Inflammatory macrophage treated with lipopolysaccharide for 4 hours (primary cell): ENCODE results near the gene DYNC2H1.

Experiments
- DNase-seq: peaks from one replicate; pipeline ENCODE4 v3.0.0-alpha.2; 2020

Gene DYNC2H1

DNA sequence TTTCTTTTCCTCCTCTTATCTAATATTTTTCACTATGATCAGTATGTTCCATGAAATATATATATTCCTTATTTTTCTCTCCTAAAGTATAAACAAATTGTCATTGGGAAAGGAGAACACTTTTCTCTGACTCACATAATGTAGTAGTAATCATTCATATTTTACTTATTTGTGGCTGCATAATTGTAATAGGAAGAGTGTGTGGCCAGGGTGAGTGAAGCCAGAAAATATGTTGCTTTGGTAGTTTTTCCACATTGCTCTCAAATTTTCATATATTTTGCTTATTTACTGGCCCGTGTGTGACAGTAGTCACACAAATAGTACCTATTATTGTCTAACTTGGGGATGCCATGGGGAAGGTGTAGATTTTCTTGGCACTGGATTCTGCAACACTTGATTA lies 172.1 kb downstream of the DYNC2H1 start:
- DNase-seq, result no peak

DNA sequence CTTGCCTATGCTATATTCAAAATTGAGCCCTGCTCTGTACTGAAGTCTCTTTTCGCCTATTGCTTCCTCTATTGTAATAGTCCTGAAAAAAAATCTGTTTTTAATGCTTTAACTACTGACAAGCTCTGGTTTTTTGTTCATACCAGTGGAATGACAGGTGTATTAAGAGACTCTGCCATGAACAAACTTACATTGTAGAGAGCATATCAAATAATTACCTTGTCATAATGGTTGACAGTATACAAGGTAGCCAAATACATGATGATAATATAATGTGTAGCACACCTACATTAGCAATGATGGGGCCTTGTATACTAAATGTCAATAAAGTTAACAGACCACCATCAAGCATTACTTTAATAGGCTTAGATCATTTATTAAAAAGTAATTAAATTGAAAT lies 175.0 kb downstream of the DYNC2H1 start:
- DNase-seq, result no peak

DNA sequence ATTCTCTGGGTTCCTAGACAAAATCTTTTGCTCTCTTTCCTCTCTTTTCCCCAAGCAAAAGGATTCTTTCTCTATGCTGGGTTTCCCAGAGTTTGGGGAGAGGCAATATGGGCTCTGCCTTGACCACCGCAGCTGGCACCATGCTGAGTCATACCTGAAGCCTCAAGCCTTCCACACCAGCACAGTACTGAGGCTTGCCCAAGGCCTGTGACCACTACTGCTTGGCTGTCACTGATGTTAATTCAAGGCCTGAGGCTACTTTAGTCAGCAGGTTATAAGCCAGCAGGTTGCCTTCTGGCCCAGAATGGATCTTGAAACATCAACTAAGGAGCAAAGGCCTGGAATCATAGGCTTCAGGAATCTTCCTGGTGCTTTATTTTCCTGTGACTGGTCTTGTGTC lies 185.3 kb downstream of the DYNC2H1 start:
- DNase-seq, result no peak

GRCh38 chr11:103295704-103296103 lies 186.5 kb downstream of the DYNC2H1 start:
- DNase-seq, result no peak

- DNase-seq, result no peak
Observed at GRCh38 chr11:103297900-103298299, 188.7 kb downstream of the DYNC2H1 start.

DNA sequence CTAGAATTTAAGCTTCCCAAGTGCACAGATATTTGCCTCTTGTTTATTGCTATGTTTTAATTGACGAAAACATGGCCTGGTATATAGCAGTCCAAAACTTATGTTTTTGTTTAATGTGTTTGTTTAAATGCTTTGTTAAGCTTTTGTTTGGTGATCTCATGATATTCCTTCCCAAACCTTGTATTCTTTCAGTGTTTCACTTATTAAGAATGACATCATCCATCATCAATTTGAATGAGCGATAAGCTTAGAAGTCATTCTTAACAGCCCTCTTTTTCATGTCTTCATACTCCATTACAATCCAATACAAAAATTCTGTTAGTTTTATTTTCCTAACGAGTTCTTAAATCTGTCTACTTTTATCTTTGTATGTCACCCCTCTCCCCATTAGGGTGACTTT lies 206.0 kb downstream of the DYNC2H1 start:
- no peak for DNase-seq

DNA sequence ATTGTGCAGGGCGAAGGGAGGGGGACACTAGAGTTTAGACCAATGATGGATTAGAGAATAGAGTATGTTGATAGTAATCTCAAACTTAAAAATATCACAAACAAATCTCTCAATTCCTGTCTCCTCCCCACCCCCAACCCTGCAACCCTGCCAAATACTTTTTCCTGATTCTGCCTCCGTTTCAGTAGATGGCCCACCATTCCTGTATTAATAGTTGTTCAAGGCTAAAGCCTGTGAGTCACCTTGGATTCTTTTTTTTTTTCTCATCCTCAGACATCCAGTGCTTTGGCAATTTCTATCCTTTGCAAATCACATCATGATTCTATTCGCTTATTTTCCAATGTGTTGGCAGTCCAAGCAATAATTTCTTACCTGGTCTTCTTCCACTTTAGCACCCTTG lies 207.9 kb downstream of the DYNC2H1 start:
- DNase-seq, result no peak

GRCh38 chr11:103322821-103323220 lies 213.6 kb downstream of the DYNC2H1 start:
- DNase-seq, result no peak

- DNase-seq, result no peak
Observed at GRCh38 chr11:103325686-103326069, 216.5 kb downstream of the DYNC2H1 start.

GRCh38 chr11:103326070-103326794 lies 217.0 kb downstream of the DYNC2H1 start:
- DNase-seq, result peak; percentile 69

DNA sequence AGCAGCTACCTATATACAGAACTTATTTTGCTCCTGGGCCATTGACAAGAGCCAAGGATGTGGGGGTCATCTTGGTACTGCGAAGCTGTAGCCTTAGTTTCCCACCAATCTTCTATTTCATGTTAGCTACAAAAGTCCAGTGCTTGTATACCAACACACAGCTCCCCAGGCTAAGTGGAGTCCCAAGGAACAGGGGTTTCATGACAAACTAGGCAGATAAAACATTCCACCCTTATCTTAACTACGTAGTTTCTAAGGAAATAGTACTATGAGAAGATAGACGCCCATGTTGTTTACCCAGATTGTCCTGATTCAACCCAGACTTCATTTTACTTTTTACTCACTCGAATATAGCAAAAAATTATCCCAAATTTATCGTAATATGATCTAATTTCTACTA lies 218.5 kb downstream of the DYNC2H1 start:
- DNase-seq, result no peak

GRCh38 chr11:103332409-103332808 lies 223.2 kb downstream of the DYNC2H1 start:
- no peak for DNase-seq

DNA sequence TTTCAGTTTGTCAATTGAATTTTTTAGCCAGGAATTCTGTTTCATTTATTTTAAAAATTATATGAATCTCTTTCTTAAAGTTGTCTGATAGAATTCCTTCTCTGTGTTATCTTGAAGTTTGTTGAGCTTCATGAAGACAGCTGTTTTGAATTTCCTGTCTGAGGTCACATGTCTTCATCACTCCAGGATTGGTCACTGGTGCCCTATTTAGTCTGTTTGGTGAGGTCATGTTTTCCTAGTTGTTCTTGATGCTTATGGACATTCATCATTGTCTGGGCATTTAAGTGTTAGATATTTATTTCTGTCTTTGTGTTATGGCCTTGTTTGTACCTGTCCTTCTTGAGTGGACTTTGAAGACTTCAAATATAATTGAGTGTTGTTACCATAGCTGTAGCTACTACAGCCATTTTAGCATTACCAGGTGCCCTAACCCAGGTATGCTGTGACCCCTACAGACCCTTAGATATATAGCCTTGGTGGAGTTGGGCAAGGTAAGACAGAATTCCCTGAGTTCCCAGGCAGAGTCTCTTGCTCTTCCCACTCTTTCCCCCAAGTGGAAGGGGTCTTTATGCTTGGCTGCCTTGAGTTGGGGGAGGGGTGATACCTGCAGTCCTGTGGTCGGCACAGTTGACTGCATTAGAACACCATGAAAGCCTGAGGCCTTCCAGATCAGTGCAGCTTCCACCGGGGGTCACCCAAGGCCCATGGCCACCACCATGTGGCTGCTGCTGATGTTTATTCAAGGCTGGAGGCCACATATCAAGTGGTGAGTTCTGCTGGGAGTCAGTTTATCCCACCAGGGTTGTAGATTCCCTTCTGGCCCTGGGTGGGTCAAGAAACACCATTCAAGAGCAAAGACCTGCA lies 229.6 kb downstream of the DYNC2H1 start:
- no peak for DNase-seq

DNA sequence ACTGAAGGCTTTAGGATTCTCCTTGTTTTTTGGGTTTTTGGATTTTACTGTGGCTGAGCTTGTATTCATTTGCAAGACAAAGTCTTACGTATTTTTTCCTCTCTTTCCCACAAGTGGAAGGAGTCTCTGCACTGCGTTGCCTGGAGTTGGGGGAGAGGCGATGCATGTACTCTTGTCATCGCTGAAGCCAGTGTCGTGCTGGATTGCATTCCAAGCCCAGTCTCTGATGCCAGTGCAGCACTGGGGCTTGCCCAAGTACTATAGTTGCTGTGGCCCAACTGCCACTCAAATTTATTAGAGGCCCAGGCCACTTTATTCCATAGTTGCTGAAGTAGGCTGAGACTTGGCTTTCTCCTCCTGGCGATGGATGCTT lies 230.2 kb downstream of the DYNC2H1 start:
- DNase-seq, result no peak

GRCh38 chr11:103340956-103341355 lies 231.7 kb downstream of the DYNC2H1 start:
- no peak for DNase-seq

DNA sequence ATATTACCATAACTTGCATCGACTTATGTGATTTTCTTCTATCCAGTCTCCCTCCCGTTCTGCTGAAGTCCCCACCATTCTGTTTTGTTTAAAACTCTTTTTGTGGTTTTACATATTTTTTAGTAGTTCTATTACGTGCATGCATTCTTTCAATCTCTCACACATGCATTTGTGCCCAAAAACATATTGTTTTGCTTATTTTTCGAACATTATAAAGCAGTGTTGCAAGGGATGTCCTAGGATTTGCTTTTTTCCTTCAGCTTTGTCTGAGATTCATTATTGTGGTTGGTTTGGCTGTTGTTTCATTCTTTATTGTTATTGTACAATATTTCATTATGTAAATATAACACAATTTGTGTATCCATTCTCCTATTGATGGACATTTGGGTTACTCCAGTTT lies 235.7 kb downstream of the DYNC2H1 start:
- no peak for DNase-seq

DNA sequence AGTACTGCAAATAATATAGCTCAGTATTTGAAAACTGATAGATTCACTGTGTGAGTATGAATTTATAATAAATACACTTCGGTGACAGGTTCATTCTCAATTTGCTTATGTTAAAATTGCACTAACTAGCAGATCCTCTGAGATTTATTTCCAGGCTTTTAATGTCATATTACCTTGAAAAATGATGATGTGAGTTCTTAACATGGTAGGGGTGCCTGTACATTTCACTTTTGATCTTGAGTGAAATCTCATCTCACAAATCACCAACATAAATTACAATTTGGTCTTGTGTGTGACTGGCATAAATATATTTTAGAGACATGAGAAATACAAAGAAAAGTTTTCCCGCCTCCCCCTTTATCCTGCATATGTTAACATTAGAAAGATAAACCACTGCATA lies 240.4 kb downstream of the DYNC2H1 start:
- no peak for DNase-seq

DNA sequence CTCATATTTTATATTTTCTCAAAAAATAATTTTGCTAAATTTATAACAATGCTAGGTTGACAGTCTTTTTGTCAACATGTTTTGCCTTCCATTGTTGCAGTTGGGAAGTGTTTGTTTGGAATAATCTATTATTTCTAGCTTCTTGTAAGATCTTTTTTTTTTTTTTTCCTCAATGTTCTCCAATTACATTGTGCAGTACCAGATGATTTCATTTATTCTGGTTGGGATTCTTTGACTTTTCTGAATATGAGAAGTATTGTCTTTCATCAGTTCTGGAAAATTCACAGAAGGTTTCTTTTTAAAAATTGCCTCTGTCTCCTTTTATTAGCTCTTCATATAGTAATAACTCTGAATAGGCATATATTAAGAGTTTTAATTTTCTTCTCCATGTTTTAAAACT lies 245.4 kb downstream of the DYNC2H1 start:
- no peak for DNase-seq

GRCh38 chr11:103358251-103358650 lies 249.0 kb downstream of the DYNC2H1 start:
- DNase-seq, result no peak

DNA sequence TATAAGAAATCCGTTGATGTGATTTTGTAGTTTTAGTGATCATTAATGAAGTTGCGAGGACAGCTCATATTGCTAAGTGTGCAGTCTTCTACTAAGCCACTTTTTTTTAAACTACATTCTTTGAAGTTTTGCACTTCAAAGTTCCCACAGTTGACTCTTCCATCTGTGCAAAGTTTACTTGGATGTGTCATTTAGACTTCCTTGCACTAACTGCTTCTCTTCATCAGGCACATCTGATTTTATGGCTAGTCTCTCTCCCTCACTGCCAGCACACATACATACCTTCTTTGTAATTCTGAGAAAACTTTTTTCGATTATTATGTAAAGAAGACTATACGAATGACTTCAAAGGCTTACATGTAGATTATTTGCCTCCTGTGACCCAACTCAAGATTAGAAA lies 250.0 kb downstream of the DYNC2H1 start:
- no peak for DNase-seq

DNA sequence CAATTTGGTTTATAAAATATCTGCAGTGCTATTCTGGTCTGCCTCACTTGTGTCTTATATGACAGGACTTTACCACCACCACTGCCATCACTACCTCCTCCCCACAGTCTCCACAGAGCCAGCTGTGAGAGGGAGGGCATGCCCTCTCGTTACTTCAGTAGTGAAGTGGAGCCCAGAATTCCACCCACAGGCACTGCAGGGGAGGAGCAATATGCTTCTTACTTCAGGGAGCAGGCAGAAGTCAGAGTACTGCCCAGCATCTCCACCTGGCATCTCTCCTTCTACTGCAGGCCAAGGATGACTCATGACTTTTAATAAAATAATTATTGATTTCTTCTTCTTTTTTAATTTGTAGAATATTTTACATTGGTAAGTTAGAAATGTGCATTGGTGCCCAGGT lies 255.5 kb downstream of the DYNC2H1 start:
- DNase-seq, result no peak

DNA sequence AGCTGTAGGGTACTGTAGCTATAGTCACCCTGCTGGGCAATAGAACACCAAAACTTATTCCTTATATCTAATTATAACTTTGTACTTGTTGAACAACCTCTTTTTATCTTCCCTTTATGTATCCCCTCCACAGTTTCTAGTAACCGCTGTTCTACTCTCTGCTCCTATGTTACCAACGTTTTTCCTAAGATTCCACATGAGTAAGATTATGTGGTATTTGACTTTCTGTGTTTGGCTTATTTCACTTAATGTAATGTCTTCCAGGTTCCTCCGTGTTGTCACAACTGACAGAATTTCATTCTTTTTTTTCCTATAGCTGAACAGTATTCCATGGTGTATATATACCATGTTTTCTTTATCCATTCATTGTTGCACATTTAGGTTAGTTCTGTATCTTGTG lies 258.4 kb downstream of the DYNC2H1 start:
- DNase-seq, result no peak

- DNase-seq, result no peak
Observed at GRCh38 chr11:103368145-103368544, 258.9 kb downstream of the DYNC2H1 start.

DNA sequence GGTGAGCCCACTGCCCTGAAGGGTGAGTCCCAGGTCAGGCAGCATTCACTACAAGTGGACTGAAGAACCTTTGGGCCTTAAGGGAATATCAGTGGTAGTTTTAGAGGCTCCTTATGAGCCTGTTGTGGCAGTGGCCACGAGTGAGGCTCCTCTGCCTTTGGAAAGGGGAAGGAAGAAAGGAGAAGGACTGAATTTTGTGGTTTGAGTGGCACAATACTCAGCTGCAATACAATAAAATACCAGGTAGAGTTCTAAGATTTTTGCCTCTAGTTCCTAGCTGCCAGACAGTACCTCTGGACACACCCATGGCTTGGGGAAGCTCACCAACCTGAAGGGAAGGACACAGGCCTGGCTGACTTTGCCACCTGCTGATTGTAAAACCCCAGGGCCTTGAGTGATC lies 260.9 kb downstream of the DYNC2H1 start:
- no peak for DNase-seq

DNA sequence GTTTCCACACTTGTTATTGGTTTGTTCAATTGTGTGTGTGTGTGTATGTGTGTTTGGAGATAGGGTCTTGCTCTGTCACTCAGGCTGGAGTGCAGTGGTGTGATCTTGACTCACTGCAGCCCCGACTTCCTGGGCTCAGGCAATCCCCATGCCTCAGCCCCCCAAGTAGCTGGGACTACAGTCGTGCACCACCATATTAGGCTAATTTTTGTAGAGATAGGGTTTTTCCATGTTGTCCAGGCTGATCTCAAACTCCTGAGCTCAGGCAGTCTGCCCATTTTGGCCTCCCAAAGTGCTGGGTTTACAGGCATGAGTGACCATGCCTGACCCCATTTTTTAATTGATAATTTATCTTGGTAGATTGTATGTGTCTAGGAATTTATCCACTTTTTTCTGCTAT lies 263.7 kb downstream of the DYNC2H1 start:
- no peak for DNase-seq
